ENCODE results near the gene TMC3. TPM values are rescaled to one million over a fixed set of nuclear protein-coding genes. Genes with fewer than 3 reads are reported as not detected.

Gene TMC3
- polyA plus RNA-seq, 2 of the 4 experiments (the other 2 are of a cell fraction), result not detected

- DNase-seq (ENCODE audit: low read depth in 1 of 2, low spot score in 1 of 2) (no peak), ATAC-seq (no peak), FAIRE-seq (no peak)
- TF ChIP-seq RAD21 (conservative IDR thresholded peaks at IDR 0.05 in 1 of 2, IDR thresholded peaks at IDR 0.05 in 1 of 2) (no peak), CEBPB (IDR thresholded peaks at IDR 0.05) (no peak), RARB (CRISPR knock-in tag; IDR thresholded peaks at IDR 0.05) (no peak), MYC (IDR thresholded peaks at IDR 0.05; ENCODE audit: borderline replicate concordance, low read length) (no peak), ZFP36 (IDR thresholded peaks at IDR 0.05; ENCODE audit: borderline replicate concordance, partially characterized antibody) (no peak)
- WGBS (ENCODE audit: missing lambda C conversion rate), result 7% methylated on average over 6 of the region's 6 CpGs
- H3K4me3 ChIP-seq, result no peak overlapping the region
- no peak overlapping the region for H3K4me2 ChIP-seq
- ChIA-PET POLR2A (no interaction called here), CTCF (interaction anchor here (1.0 to 1.6 kb wide), 3 partner anchors 16 to 110 kb away, joined by 3 to 5 read pairs (median 4); no protein-coding TSS in a partner anchor)
- 0 out of 3 replicates have a peak, but pooled peaks cover 3% of the 10 kb centered on the region for H3K9me3 ChIP-seq
- no peaks in the 10 kb centered on the region for H3K4me1 ChIP-seq
- H3K27ac ChIP-seq, result no peak overlapping the region
Observed at GRCh38 chr15:81384891-81385720, 11.1 kb upstream of the TMC3 start.

DNA sequence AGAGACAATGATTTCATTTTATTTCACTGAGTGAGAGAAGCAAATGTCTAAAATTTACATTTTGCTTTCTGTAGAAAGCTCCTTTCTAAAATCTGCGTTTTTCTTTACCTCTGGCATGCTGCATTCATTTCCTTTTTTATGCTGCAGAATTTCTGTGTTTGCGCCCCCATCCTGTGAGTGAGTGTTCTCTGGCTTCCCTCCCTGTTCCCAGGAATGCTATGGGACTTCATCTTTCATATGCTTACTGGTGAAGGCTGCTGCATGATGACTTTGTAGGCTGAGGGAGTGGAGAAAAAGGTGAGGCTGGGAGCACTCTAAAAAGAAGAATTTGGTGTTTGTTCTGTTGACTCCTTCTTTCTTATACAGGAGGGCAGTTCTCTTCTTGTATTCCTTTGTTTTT, 7.7 kb upstream of the TMC3 start:
- ChIA-PET POLR2A (no interaction called here), CTCF (interaction anchor here (1.3 to 4.9 kb wide), 6 partner anchors 19 to 115 kb away, joined by 3 to 22 read pairs (median 6); no protein-coding TSS in a partner anchor)
- Histone ChIP-seq H3K9me3 (0 out of 3 replicates have a peak, but pooled peaks cover 3% of the 10 kb centered on the region), H3K4me2 (no peak overlapping the region), H3K4me1 (no peaks in the 10 kb centered on the region), H3K27ac (no peak overlapping the region), H3K4me3 (no peak overlapping the region)
- no peak for ATAC-seq
- 2% methylated on average over 2 of the region's 2 CpGs for WGBS (ENCODE audit: missing lambda C conversion rate)
- TF ChIP-seq JUNB (IDR thresholded peaks at IDR 0.05) (no peak), EP300 (IDR thresholded peaks at IDR 0.05) (no peak), RCOR1 (IDR thresholded peaks at IDR 0.05; ENCODE audit: low read depth, low read length) (no peak), NR3C1 (IDR thresholded peaks at IDR 0.05) (no peak), EHF (CRISPR knock-in tag; IDR thresholded peaks at IDR 0.05) (no peak), FOSB (CRISPR knock-in tag; IDR thresholded peaks at IDR 0.05) (no peak), CHD2 (IDR thresholded peaks at IDR 0.05; ENCODE audit: low read length, partially characterized antibody) (no peak), PHF8 (IDR thresholded peaks at IDR 0.05; ENCODE audit: borderline replicate concordance, low read depth) (no peak), HOXB13 (CRISPR knock-in tag; IDR thresholded peaks at IDR 0.05; ENCODE audit: low read depth) (no peak), HOXB5 (CRISPR knock-in tag; IDR thresholded peaks at IDR 0.05) (no peak), TFCP2L1 (CRISPR knock-in tag; IDR thresholded peaks at IDR 0.05) (no peak), HMGXB4 (CRISPR knock-in tag; IDR thresholded peaks at IDR 0.05; ENCODE audit: borderline replicate concordance) (no peak), POLR2A (IDR thresholded peaks at IDR 0.05; ENCODE audit: low read length) (no peak), HDAC2 (IDR thresholded peaks at IDR 0.05) (no peak), SMC3 (IDR thresholded peaks at IDR 0.05) (no peak), MYC (IDR thresholded peaks at IDR 0.05; ENCODE audit: borderline replicate concordance, low read length) (no peak), BCL3 (IDR thresholded peaks at IDR 0.05) (no peak), ZC3H11A (IDR thresholded peaks at IDR 0.05) (no peak)
- TF ChIP-seq, protein P1, sequence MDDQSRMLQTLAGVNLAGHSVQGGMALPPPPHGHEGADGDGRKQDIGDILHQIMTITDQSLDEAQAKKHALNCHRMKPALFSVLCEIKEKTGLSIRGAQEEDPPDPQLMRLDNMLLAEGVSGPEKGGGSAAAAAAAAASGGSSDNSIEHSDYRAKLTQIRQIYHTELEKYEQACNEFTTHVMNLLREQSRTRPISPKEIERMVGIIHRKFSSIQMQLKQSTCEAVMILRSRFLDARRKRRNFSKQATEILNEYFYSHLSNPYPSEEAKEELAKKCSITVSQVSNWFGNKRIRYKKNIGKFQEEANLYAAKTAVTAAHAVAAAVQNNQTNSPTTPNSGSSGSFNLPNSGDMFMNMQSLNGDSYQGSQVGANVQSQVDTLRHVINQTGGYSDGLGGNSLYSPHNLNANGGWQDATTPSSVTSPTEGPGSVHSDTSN (IDR thresholded peaks at IDR 0.05), result no peak
- FAIRE-seq, result no peak
- DNase-seq (ENCODE audit: low read depth in 1 of 2, low spot score in 1 of 2), result no peak
